Panc1 (cell line): Measurements from ENCODE around the gene NSD2. TPM values are rescaled to one million over a fixed set of nuclear protein-coding genes. Genes with fewer than 3 reads are reported as not detected.

ENCODE experiments used
- ATAC-seq: fragments of 200-7000 bp; cut with Tn5 transposase; 2 replicates; pipeline ENCODE4 v1.9.1; 2020; ENCODE audit warnings: mild to moderate bottlenecking, moderate library complexity
- BruUV-seq: library from RNA; stranded (reverse); fragments of 400-500 nt; replicated peaks from 2 replicates; lab custom pipeline; 2021; lab: Mats Ljungman, UMichigan
- CTCF ChIA-PET: fragments of 300-600 bp; sonication (Branson Sonifier 250); formaldehyde crosslinking; loops from one replicate; lab custom pipeline; 2022; ENCODE audit warnings: antibody characterized with exemption; lab: Charles Lee
- POLR2A ChIA-PET: fragments of 300-600 bp; sonication (Branson Sonifier 250); formaldehyde crosslinking; loops from one replicate; lab custom pipeline; 2022; ENCODE audit warnings: antibody characterized with exemption; lab: Charles Lee
- DNase-seq: peaks from one replicate; pipeline ENCODE4 v3.0.0-alpha.2; 2010; ENCODE audit warnings: low read depth, low spot score
- H3K27ac ChIP-seq: 2 replicates; pipeline ENCODE4 v1.5.1; 2011; ENCODE audit warnings: mild to moderate bottlenecking, low read length, inconsistent platforms
- H3K27me3 ChIP-seq: fragments of 200-500 bp; sonication (Bioruptor generic); 2 replicates; pipeline ENCODE4 v1.6.0; 2014; ENCODE audit warnings: low read length, inconsistent platforms; ENCODE audit not compliant: control insufficient read depth, insufficient read depth
- H3K36me3 ChIP-seq: fragments of 200-500 bp; sonication (Bioruptor generic); 2 replicates; pipeline ENCODE4 v1.5.1; 2014; ENCODE audit warnings: inconsistent platforms, mild to moderate bottlenecking, low read length, moderate library complexity; ENCODE audit not compliant: control insufficient read depth, insufficient read depth
- H3K4me1 ChIP-seq: 2 replicates; pipeline ENCODE4 v1.5.1; 2011; ENCODE audit warnings: inconsistent platforms, mild to moderate bottlenecking, low read length, moderate library complexity; ENCODE audit not compliant: control insufficient read depth, insufficient read depth
- H3K4me3 ChIP-seq, 2 experiments: 2 replicates each; pipeline ENCODE4 v1.5.1; 2011 to 2012; ENCODE audit warnings: low read depth in 2 of 2, low read length in 2 of 2, mild to moderate bottlenecking in 2 of 2, inconsistent platforms in 1 of 2, moderate library complexity in 1 of 2
- H3K9me3 ChIP-seq: fragments of 200-500 bp; sonication (Bioruptor generic); 2 replicates; pipeline ENCODE4 v1.5.1; 2014; ENCODE audit warnings: low read depth, mild to moderate bottlenecking, inconsistent platforms, low read length, moderate library complexity; ENCODE audit not compliant: control insufficient read depth, insufficient read depth
- CTCF ChIP-seq: fragments of 450-650 bp; IDR thresholded peaks from 2 replicates; pipeline ENCODE4 v1.5.1; 2017; ENCODE audit warnings: mild to moderate bottlenecking
- POLR2AphosphoS5 ChIP-seq: IDR thresholded peaks from 2 replicates; pipeline ENCODE4 v1.6.1; 2012; ENCODE audit warnings: mild to moderate bottlenecking, low read depth, low read length, moderate library complexity
- REST ChIP-seq, 2 experiments: IDR thresholded peaks; 2 replicates each; pipeline ENCODE4 v1.6.1; 2011 to 2012; ENCODE audit warnings: low read depth in 2 of 2, control low read depth in 1 of 2, low read length in 1 of 2, mild to moderate bottlenecking in 1 of 2, moderate library complexity in 1 of 2; ENCODE audit not compliant: insufficient read depth in 1 of 2
- SIN3A ChIP-seq: IDR thresholded peaks from 2 replicates; pipeline ENCODE4 v1.6.1; 2012; ENCODE audit warnings: low read depth, mild to moderate bottlenecking, low read length, moderate library complexity, borderline replicate concordance; ENCODE audit not compliant: insufficient read depth
- TCF7L2 ChIP-seq: IDR thresholded peaks from 2 replicates; pipeline ENCODE4 v1.6.1; 2011; ENCODE audit warnings: mild to moderate bottlenecking, low read depth, low read length, inconsistent platforms
- in situ Hi-C: cut with HindIII; loops from 2 replicates; pipeline ENCODE4 v1.10.0; 2016; ENCODE audit warnings: low sequenced_read_pairs, low pct_unique_long_range_greater_than_20kb
- intact Hi-C: fragments of 100-400 bp; cut with micrococcal nuclease; formaldehyde crosslinking; loops from one replicate; pipeline ENCODE4 v1.10.0; 2022; ENCODE audit not compliant: unreplicated experiment
- total RNA-seq: library from RNA; stranded (reverse); gene quantifications from one replicate; pipeline ENCODE4 v1.2.1, GENCODE V29; 2021; ENCODE audit not compliant: unreplicated experiment

NSD2 gene
- total RNA-seq, 1 experiment from 2014 or later, result 116 TPM

DNA sequence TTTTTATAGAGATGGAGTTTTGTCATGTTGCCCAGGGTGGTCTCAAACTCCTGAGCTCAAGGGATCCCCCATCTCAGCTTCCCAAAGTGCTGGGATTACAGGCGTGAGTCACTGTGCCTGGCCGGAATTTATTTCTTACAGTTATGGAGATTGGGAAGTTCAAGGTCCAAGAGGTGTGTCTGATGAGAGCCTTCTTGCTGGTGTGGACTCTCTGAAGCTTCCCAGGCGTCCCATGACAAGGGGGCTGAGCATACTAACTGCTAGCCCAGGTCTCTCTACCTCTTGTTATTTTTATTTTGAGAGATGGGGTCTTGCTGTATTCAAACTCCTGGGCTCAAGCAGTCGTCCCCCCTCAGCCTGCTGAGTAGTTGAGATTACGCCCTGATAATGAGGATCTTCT, 2.9 kb upstream of the NSD2 start:
- in situ Hi-C loops, result no loop called here
- H3K27me3 ChIP-seq, result no peaks in the 10 kb centered on the region
- H3K4me1 ChIP-seq, result peaks cover 5% of the 10 kb centered on the region
- no peaks in the 10 kb centered on the region for H3K9me3 ChIP-seq
- no peak overlapping the region for H3K27ac ChIP-seq
- no TSS peak for BruUV-seq
- TF ChIP-seq SIN3A, result no peak
- no peak for TF ChIP-seq CTCF
- no peak for TF ChIP-seq POLR2AphosphoS5
- TF ChIP-seq TCF7L2, result no peak
- TF ChIP-seq REST (IDR thresholded peaks at IDR 0.05; ENCODE audit: insufficient read depth in 1 of 2, low read depth in 2 of 2, low read length in 1 of 2), result no peak
- DNase-seq (no peak), ATAC-seq (no peak)
- no peaks in the 10 kb centered on the region for H3K36me3 ChIP-seq
- no peak overlapping the region for H3K4me3 ChIP-seq
- CTCF ChIA-PET, result no interaction called here
- intact Hi-C loops, result no loop called here
- POLR2A ChIA-PET, result no interaction called here

- POLR2A ChIA-PET, result no interaction called here
- Histone ChIP-seq H3K9me3 (no peaks in the 10 kb centered on the region), H3K4me1 (peaks cover 11% of the 10 kb centered on the region), H3K27ac (no peak overlapping the region), H3K36me3 (no peaks in the 10 kb centered on the region), H3K4me3 (no peak overlapping the region), H3K27me3 (no peaks in the 10 kb centered on the region)
- BruUV-seq, result no TSS peak
- TF ChIP-seq TCF7L2, result no peak
- TF ChIP-seq REST (IDR thresholded peaks at IDR 0.05; ENCODE audit: insufficient read depth in 1 of 2, low read depth in 2 of 2, low read length in 1 of 2), result no peak
- TF ChIP-seq SIN3A, result no peak
- no peak for TF ChIP-seq POLR2AphosphoS5
- no peak for TF ChIP-seq CTCF
- CTCF ChIA-PET, result no interaction called here
- no peak for DNase-seq
- in situ Hi-C loops, result no loop called here
- ATAC-seq, result no peak
- intact Hi-C loops, result no loop called here
Observed at GRCh38 chr4:1868912-1869311, 2.3 kb upstream of the NSD2 start.
